ENCODE results near the gene CDON.

Gene CDON

DNA sequence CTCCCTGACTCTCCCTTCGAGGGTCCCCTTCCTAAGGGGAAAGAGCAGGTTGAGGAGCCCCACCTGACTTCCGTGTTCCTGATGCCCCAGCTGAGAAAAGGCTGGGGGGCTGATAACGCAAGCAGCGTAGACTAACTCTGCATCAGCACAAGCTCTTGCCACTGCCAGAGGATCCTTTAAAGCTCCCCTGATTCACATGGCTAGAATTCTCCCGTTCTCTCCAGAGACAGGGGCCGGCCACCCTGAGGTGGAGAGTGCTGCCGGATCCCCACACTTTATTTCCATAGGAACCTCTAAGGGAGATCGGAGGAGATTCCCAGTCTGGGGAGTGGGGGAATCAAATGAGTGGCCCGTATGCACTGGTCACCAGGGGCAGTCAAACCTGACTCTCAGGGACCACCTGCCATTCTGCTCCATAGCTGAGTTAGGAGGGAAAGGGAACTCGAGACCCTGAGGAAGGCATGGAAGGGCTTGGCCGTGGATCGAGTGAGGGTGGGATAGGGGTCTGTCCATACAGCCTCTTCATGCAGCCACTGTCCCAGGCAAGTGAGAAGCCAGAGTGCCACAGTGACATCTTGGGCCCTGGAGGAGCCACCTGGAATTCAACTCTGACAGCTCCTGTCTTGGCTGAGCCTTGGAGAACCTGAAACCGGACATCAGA, 118.2 kb downstream of the CDON start:
- no peak for DNase-seq (ENCODE audit: low read depth, low spot score)

DNA sequence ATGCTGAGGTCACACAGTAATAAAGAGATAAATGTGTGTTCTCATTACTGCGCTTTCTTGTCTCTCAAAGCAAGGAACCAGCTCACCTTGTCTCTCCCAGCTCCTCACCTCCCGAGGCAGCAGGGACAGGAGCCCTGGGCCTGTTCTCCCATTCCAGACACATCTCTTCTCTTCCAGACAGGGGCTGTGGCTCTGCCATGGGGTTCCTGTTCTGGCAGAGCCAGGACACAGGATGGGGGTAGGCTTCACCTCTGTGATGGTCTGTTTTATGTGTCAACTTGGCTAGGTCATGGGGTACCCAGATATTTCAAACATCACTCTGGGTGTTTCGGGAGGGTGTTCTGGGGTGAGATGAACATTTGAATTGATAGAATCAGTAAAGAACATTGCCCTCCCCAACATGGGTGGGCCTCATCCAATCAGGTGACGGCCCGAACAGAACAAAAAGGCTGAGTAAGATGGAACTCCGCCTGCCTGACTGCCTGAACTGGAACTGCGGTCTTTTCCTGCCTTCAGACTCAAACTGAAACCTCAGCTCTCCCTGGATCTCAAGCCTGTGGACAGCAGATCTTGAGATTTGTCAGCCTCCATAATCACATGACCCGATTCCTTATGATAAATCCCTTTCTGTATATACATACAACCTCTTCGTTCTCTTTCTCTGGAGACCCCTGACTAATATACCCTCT, 118.9 kb downstream of the CDON start:
- no peak for DNase-seq (ENCODE audit: low read depth, low spot score)

DNA sequence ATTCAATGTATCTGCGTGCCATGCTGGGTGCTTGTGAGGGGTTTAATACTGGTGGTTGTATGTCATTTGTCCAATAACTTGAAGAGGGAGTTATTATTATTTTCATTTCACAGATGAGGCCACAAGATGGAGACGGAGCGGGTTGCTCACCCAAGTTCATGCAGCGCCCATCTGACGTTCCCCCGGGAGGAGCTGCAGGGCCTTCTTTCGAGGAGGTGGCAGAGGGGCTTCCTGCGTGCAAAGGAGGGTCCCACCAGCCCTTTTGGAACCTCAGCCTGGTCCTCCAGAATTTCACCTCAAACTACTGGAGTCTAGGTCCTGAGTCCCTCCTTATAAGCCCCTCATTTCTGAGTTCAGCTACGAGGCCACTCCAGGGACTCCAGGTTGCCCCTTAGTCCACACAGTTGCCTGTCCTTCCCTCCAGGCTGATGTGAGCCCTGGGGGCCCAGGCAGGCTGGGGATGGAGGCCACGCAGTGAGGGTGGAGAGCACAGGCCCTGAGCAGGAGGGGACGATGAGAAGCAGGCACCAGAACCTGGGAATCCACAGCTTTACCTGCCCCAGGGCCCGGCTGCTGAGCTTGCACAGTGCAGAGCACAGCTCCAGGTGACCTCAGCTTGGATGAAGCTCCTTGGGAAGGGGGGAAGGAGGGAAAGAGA, 119.8 kb downstream of the CDON start:
- no peak for DNase-seq (ENCODE audit: low read depth, low spot score)

DNA sequence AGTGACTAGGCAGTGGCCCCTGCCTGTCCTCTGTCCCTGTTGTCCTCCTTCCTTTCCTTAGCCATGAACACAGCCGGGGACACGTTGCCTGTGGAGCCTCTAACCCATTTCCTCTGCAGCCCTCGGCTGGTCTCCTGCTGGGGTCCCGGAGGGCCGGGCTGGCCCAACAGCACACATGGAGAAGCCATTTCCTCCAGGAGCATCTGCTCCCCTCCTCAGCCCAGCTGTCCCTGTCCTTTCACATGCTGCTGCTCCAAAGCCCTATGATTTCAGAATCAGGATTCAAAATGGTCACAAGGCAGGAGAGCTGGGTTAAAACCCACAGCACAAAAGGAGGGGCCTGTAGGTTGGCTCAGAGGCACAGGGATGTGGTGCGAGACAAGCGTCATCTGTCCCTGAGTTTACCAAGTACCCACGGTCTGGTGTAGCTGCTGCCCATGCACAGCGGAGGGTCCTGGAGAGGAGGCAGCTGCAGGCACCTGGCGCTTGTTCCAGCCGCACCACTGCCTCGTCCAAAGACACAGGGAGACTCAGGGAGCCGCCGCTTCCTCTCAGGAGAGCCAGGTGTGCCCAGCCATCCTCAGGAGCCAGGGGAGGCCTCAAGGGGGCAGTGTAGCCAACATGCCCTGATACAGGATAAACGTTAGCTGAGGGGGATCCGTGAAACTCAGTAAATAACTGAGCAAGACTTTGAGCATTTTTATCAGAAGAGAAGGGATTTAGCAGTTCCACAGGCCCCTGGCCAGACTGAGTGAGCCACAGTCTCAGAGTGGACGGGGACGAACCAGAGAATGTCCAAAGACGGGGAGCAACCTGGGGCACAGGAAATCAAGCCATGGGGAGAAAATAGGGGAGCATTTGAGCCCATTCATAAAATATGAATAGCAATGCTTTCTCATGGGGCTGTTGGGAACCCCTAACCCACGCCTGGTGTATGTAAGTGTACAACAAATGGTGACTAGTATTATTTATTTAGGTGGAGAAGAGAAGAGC, 120.8 kb downstream of the CDON start:
- no peak for DNase-seq (ENCODE audit: low read depth, low spot score)

DNA sequence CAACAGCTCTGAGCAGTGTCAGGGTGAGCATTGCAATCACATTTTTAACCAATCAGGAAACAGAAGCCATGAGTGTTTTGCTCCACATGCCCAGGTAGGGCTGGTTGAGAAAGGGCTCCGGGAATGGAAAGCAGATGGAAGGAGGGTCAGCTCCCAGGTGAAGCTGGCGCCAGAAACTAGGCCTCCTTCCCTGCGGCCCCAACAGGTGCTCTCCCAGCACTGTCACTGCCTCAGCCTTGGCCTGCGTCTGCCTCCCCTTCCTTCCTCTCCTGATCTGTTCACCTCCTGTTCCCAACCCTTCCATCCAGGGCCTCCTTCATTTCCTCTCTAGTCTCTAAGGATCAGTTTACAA, 121.4 kb downstream of the CDON start:
- DNase-seq (ENCODE audit: low read depth, low spot score): no peak

DNA sequence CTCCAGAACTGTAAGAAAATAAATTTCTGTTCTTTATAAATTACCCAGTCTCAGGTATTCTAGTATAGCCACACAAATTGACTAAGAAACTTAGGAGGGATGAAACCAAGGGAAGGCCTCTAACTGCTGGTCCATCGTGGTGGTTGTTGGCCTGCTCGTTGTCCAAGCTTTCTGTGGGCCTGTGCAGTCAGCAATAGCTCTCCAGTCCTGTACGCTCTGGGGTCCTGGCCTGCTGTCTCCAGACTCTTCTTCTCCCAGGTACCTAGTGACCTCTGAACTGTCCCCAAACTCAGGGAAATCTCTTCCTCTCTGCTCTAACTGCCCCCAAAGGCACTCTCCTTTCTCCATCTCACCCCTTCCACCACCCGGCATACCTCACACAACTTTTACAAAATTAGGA, 122.5 kb downstream of the CDON start:
- no peak for DNase-seq (ENCODE audit: low read depth, low spot score)

DNA sequence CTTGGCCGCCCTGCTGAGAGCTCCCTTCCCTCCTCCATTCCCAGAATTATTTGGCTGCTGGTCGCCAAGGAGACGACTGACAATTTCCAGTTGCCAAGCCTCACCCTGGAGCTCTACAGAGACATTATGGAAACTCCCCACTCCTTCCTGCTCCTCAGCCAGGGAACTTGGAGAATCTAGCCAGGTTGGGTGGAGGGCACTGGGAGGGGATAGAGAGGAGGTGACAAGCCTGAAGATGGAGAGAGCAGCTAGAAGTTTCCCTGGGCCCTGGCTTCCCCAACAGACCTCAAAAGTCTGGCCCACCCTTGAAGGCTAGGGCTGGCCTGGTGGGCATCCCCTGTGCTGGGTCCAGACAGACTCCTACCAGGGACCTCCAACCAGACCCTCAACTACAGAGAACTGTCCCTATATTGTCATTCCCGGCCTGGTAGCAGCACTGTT, 123.6 kb downstream of the CDON start:
- DNase-seq (ENCODE audit: low read depth, low spot score): no peak

DNA sequence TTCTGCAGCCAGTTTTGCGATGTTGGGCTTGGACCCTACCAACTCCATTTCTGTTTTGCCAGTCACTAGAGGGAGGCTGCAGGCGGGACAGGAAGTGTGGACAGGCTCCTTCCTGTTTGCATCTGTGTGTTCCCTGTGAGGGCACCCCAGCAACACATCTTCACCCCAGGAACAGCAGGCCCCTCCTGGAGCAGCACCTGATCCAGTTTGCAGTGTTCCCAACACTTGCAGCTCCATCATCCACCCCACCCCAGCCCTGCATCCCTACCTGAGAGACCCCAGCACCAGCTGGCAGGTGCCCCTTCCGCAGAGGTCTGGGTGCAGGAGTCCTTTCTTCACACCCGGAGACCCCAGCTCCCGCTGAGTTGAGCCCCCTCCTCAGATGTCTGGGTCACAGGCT, 124.2 kb downstream of the CDON start:
- no peak for DNase-seq (ENCODE audit: low read depth, low spot score)

DNA sequence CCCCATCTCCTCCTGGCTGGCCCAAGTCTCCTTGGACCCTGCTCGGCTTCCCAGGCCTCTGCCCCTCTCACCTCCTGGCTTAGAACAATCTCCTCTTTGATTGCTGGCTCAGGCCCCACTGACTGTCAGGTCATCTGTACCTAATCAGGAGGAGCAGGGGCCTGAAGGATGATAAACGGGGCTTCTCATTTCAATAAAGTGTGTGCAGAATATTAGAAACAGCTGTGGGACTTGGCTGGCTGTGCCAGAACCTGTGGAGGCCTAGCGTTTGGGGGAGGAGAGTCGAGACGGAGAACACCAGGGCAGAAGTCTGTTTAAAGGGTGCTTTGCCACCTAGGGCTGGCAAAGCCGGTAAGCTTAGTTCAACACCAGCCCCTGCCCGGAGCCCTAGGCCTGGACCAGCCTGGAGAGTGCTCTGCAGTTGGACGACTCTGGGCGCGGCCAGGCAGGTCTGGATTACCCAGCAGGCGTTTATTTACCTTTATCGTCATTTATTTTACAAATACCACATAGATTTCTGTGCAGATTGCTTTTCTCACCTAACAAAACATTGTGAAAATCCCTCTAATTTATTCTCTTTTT, 127.0 kb downstream of the CDON start:
- DNase-seq (ENCODE audit: low read depth, low spot score): no peak

DNA sequence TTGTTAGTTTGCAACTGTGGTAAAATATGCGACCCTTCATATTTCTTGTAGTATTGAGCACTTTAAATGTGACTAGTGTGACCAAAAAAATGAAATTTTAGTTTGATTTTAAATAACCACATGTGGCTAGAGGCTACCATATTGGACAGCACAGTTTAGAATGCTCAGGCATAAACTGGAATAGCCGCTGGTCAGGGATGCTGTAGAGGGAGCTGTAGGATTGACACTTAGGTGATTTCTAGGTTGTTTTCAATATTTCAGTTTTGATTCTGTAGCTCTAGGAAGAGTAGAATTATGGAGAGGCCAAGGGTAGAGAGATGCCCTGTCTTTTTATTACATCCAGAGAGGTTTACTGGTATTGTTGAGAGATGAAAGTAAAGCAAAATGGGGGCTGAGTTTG, 127.6 kb downstream of the CDON start:
- DNase-seq (ENCODE audit: low read depth, low spot score): no peak

DNA sequence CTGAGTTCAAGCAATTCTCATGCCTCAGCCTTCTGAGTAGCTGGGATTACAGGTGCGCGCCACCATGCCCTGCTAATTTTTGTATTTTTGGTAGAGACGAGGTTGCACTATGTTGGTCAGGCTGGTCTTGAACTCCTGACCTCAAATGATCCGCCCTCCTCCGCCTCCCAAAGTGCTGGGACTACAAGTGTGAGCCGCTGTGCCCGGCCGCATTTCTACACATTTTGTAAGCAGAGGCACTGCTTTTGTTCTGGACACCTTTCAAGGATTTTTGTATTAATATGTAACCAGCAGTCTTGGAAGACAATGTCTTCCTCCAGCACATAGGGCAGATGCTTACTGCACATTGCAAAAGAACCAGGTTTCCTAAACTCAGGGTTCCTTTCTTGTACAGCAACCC, 128.2 kb downstream of the CDON start:
- no peak for DNase-seq (ENCODE audit: low read depth, low spot score)

DNA sequence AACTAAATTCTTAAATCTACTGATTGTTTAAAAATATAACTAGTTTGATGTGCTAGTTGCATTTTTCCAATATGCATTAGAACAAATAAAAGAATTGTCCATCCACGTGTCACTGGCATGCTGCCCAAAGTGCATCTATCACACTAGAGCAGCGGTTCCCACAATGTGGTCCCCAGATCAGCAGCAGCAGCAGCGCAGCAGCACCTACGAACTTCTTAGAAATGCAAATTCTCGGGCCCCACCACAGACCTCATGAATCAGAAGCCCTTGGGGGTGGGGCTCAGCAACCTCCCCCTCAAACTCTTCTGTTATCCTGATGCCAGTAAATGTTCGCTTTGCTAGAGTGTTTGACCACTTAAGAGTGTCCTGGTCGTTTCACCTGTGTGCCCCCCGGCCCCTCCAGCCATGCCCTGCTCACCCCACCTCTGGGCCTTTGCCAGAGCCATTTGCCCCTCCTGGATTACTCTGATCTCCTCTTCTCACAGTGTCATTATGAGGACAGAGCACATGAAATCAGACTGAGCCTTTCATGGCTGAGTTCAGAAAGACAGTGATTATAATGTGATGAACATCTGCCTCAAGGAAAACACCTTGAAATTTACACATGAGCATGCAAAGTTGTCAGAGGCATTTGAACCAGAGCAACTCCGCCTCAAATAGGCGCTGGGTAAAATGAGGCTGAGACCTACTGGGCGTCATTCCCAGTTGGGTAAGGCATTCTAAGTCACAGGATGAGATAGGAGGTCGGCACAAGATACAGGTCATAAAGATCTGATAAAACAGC, 129.4 kb downstream of the CDON start:
- no peak for DNase-seq (ENCODE audit: low read depth, low spot score)

DNA sequence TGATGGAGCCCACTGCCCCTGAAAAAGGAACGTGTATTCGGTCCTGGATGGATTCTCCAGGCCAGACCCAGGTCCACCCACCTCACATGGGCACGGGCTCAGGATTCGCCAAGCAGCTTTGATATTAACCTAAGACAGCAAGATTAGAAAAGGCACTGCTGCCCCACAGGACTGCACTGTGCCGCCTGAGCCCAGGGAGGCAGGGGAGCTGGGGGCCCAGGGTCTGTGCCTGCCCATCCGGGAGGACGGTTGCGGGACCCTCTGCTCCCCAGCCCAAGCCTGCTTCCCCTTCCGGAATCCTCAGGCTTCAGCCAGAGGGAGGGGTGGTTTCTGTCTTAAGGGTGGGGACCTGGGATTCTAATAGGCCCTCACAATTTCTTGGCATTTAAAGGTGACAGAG, 130.4 kb downstream of the CDON start:
- no peak for DNase-seq (ENCODE audit: low read depth, low spot score)

DNA sequence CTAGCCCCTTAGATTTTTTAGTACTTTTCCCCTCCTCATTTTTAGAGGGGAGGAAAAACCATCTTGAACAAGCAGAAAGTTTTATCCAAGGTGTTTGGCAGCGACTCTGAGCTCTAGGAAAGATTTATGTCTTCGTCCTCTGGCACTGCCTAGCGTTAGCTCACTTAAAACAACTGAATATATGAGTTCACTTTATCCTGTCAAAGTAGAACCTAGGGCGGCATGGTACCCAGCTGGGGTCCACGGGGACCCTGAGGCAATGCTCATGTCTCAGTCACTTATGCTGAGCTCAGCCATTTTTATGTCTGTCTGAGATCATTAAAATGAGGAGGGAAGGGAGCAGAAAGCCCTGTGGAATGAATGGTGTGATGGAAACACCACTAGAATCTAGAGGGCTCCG, 131.0 kb downstream of the CDON start:
- no peak for DNase-seq (ENCODE audit: low read depth, low spot score)

DNA sequence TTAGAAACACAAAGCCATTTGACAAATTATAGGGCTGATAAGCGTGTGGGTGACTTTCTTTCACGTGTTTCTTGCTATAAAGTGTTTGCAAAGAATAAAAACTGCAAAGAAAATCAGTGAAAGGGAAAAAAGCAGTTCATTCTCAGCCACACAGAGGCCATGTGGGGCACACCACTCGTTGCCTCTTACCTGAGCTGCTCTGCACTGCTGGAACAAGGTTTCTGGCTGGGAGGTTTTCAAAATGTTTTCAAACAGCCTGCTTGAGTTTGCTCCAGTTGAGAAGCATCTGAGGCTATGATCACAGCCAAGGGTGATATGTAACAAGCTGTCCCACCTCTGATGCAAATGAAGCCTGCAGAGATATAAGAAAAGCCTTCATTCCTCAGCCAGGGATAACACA, 131.6 kb downstream of the CDON start:
- no peak for DNase-seq (ENCODE audit: low read depth, low spot score)

DNA sequence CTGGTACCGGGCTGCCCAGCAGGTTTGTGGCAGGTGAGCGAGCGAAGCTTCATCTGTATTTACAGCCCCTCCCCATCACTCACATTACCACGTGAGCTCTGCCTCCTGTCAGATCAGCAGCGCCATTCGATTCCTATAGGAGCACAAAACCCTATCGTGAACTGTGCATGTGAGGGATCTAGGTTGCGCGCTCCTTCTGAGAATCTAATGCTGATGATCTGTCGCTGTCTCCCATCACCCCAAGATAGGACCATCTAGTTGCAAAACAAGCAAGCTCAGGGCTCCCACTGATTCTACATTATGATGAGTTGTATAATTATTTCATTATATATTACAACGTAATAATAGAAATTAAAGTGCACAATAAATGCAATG, 132.6 kb downstream of the CDON start:
- no peak for DNase-seq (ENCODE audit: low read depth, low spot score)

DNA sequence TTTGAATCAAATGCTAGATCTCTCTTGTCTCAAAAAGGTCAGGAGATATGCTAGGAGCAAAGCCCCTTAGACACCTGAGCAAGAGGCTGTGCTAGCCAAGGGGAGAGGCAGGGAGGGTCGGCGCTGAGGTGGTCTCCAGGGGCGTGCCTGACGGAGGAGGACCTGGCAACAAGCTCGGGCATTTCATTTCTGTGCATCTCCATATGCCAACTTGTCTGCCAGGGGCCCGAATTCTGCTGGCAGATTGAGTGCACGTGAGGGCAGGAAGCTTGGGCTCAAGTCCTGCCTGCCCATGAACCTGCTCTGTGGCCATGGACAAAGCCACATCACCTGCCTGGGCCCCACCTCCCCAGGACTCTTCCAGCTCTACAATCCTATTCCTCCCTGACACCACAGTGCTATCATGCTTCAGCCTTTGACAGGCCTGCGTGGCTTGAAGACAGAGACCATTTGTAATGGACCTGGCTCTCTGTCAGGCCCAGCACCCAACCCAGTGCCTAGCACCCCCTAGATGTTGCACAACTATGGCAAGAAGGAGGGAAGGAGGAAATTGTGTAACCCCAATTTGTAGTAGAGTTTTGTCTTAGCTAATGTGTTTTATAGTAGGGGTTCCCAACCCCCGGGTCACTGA, 133.1 kb downstream of the CDON start:
- DNase-seq (ENCODE audit: low read depth, low spot score): no peak

DNA sequence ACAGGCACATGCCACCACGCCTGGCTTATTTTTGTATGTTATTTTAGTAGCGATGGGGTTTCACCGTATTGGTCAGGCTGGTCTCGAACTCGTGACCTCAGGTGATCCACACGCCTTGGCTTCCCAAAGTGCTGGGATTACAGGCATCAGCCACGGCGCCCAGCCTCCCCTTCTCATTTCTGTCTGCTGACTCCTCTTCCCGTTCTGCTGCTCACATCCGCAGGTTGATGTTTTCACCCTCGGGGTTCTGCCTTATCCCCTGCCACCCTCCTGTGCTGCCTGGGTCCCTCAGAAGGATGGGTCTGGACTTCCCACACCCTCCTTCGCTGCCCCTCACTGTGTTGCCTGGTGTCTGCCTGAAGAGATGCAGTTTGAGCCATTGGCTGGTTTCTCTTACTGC, 136.0 kb downstream of the CDON start:
- no peak for DNase-seq (ENCODE audit: low read depth, low spot score)

DNA sequence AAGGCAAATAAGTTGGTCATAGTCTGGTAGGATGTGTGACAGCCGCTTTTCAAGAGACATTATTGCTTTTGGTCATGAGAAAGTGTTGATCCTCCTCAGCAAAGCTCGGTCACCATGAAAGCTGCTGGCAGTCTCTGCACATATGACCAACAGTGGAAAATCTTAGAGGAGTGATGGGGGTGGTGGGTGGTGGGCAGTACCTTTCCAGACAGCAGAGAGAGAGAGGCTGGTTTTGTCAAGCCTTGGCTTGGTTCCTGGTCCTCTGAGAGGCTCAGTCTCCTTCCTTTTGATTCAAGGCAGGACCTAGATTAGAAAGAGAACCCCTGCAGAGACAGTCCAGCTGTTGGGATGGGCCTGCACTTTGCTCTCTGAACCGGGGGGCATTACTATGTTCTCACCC, 136.9 kb downstream of the CDON start:
- DNase-seq (ENCODE audit: low read depth, low spot score): no peak

DNA sequence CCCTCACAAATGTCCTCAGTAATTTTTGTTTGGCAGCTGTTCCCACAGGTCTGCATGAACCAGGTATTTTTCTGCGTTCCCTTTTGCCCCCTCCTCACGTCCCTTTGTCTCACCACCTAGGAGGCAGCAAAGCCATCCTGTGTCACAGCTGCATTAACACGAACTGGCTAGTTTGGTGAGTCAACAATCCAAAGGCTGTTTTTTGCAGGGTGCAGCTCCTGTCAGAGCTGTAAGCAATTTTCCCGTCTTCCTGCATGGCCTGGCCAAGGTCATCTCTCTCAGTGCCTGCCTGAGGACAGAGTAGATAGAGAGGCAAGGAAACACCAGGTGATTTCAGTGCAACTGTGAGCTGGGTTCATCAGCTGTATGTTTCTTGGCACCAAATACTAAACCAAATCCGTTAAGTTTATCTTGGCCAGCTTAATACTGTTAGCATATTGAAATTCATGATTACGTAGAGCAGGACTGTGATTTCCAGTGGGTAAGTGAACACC, 137.4 kb downstream of the CDON start:
- no peak for DNase-seq (ENCODE audit: low read depth, low spot score)

Data from smooth muscle cell of the brain vasculature (primary cell).